NCI-H1417 treated with DMSO at 0.1 percent for 48 hours (cell line): ENCODE results near the gene HRAS.

Experiments used
- DNase-seq: peaks from one replicate; lab custom pipeline; 2025; lab: John Stamatoyannopoulos, UW

Gene HRAS

DNA sequence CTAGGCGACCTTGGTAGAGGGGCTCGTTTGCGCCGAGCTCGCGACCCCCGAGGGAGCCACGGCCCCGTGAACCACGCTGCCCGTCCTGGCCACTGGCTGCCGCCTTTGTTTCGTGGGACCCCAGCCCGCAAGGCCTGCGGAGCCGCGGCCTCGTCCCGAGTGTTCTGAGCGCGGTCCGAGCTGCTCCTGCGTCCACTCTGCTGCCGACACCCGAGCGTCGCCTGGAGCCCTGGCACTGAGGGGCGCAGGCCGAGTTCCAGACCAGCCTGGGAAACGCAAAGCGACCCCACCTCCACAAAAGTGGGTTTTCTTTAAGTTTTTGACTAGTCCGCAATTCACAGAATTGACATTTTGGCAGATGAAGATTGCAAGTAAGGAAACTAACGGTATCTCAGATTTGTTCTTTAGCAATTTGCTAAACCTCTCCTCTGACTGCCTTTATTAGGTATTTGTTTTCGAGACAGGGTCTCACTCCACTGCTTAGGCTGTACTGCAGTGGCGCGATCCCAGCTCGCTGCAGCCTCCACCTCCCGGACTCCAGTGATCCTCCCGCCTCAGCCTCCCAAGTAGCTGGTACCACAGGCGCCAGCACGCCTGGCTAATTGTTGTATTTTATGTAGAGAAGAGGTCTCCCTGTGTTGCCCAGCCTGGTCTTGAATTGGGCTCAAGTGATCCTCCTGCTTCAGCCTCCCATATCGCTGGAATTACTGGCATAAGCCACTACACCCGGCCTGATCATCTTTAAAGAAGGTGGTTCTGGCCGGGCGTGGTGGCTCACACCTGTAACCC is 27.5 kb downstream of the HRAS start:
- DNase-seq, result no peak

GRCh38 chr11:506995-507726 is 28.2 kb downstream of the HRAS start, which contains the start of gene RNH1:
Gene RNH1 (minus strand): TSS chr11:507242. CDS start chr11:502162, 5,080 bp downstream.
- DNase-seq, result peak; percentile 75

GRCh38 chr11:506238-506994 is 29.0 kb downstream of the HRAS start:
- DNase-seq, result peak; percentile 64

DNA sequence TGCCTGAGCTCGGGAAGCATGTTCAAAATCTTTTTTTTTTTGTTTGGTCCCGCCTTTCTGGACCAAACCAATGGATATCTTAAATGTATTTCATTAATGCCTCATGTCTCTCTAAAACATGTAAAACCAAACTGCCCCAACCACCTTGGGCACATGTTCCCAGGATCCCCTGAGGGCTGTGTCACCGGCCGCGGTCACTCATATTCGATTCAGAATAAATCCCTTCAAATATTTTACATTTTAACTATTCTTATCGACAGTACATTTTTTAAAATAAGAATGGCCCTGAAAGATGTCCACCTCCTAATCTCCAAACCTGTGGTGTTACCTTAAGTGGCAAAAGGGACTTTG is 30.4 kb downstream of the HRAS start:
- DNase-seq, result no peak

DNA sequence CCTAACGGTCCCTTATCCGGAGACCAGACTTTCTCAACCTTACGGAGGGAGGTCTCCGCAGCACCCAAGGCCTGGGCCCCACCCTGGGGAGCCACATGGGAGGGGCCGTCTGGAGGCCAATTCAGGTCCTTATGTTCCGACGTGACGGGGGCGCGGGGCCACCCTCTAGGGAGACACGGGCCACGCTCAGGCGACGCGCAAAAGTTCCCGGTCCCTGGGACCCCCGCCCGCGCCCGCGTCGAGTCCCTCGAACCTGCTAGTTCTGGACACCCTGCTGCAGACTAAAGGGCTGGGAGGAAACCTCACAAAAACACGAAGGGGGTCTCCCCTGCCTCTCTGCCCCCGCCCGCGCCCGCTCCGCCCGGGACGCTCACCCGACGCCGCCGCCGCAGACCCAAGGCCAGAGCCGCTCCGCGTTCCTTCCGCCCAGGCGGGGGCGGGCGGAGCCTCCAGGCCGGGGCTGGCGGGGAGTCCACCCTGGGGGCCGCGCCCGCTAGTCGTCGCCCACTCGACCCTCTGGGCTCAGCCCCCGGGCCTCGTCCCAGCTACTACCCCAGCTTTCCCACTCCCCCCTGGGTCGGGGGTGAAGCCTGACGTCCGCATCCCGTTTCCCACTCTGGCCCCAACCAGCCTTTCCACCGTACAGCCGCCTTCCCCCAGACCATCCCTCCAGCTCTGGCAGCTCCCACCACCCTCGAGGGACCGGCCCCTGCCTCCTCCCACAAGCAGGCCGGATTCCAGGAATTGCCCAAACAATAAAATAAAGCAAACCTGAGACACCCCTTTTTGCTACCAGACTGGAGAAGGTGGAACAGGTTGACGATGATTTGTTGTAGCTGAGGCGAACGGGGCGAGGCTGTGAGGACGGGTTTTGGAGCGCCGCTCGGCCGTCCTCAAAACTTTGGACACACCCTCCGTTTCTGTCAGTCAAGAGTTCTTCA is 31.1 kb downstream of the HRAS start:
- no peak for DNase-seq

DNA sequence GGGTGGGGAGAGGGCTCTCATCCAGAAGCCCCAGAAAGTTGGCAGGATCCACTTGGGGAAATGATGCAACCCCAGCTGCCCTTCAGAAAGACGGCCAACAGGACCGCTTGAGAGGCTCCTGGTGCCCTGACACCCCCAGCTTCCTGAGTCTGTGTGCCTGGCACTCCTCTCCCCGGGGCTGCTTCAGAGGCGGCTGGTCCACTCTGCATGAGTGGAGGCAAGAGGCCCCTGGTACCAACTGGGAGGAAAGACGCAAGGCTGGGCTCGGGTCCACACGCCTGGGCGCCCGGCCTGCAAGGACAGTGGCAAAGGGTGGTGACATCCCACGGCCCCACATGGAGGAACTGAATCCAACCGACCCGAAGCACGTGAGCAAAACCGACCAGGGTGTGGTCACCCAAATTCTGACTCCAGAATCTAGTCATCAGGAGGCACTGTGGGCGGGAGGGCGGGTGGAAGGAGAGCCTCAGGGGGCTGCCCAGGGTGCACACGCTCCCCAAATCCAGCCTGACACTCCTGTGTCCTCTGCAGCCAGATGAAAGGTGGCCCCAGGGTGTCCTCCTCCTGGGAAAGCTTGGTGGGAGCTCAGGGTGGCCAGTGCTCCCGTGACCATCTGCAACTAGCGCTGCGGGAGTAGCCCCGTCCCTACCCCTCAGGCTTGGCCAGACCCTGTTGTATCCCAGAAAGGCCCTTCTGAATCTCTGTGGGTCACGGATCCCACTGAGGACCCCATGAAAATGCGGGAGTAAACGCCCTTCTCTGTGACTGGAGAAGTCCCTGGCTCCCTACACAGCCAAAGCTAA is 32.0 kb downstream of the HRAS start:
- DNase-seq, result no peak

GRCh38 chr11:502288-503178 is 32.8 kb downstream of the HRAS start:
- no peak for DNase-seq

GRCh38 chr11:501683-502287 is 33.6 kb downstream of the HRAS start:
- no peak for DNase-seq

GRCh38 chr11:501001-501682 is 34.2 kb downstream of the HRAS start:
- no peak for DNase-seq

DNA sequence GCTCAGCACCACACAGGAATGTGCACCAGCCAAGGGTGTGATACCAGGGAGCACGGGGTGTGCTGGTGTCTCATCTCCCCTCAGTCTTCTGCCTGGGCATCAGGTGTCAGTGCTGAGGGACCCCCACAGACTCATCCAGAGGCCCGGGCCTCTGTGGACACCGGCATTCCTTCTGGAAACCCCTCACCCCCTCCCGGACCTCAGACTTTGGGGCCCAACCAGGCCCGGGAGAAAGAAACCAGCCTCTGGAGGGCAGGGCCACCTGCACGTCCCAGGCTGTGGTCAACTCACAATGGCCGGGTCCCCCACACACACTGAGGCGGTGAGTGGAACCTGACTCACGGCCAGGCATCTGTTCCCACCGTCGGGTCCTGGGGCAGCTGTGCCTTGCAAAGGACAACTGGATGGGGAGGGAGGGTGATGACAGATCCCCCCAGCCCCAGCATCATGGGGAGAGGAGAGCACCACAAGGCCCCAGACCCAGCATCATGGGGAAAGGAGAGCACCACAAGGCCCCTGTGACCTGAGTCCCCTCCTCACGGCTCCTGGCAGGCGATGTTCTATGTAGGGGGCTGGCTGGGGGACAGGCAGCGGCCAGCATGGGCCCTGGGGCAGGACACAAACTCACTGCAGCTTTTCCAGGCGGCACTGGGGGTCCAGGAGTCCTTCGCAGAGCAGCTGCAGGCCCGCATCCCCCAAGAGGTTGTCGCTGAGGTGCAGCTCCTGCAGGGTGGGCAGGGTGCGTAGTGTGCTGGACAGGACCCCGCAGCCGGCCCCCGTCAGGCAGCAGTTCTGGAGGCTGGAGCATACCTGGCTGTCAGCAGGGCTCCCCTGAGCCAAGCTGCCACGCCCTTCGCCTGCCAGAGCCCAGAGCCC is 35.9 kb downstream of the HRAS start:
- DNase-seq, result no peak

- no peak for DNase-seq
Measured at GRCh38 chr11:498297-499181, 36.8 kb downstream of the HRAS start.

DNA sequence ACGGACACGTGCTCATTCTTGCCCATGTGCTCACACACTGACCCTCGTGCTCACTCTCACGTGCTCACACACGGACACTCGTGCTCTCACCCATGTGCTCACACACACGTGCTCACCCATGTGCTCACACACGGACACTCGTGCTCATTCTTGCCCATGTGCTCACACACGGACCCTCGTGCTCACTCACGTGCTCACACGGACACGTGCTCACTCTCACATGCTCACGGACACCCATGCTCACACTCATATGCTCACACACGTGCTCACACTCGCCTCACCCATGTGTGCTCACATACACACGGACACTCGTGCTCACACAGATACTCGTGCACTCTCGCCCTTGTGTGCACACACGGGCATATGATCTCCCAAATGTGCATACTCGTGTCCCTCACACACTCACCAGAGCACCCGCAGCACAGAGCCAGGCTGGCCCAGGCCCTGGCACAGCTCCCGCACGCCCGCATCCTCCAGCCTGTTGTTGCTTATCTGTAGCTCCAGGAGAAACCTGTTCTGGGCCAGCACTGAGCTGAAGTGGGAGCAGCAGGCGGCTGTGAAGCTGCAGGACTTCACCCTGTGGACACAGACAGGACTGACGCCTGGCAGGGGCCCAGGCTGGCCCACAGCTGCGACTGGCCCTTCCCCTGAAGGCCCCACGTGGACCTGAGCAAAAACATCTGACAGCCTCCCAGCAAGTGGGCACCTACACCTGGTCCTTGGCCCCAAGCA is 37.6 kb downstream of the HRAS start:
- no peak for DNase-seq

DNA sequence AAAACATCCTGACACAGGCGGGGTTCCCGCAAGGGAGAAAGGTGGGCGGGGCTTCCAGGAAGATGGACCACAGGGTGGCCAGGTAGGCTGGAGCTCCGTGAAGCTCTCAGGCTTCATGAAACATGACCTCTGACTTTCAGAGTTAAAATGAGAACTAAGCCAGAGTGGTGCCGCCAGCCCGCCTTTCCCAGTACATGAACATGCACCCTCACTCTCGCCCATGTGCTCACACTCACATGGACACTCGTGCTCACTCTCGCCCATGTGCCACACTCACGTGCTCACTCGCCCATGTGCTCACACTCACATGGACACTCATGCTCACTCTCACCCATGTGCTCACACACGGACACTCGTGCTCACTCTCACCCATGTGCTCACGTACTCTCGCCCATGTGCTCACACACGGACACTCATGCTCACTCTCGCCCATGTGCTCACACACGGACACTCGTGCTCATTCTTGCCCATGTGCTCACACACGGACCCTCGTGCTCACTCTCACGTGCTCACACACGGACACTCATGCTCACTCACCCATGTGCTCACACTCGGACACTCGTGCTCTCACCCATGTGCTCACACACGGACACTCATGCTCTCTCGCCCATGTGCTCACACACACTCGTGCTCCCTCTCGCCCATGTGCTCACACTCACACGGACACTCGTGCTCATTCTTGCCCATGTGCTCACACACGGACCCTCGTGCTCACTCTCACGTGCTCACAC is 38.4 kb downstream of the HRAS start:
- DNase-seq, result no peak

DNA sequence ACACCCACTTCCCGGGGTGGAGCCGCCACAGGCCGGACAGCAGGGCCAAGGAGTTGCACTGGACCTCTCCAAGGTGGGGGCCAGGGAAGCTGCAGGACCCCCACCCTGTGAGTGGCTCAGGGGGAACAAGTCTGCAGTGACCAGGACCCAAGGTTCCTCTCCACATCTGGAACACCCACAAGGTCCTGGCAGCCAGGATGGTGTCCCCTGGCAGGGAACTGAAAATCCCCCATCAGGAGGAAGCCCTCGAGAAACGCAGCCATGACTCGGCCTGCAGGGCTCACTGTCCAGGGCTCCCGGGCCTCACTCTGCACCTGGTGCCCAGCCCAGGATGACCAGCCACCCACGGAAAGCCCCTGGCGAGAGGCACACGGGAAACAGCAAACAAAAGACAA is 39.8 kb downstream of the HRAS start:
- no peak for DNase-seq
